Endometrium (tissue), 2 donors: Measurements from ENCODE around the gene ADGRA1.

Source experiments
- FAIRE-seq: peaks from 2 replicates; lab custom pipeline; 2012; peaks lifted over from hg19 to GRCh38; lab: Jason Lieb, UNC
- donor health status: control.
- donor health status: control.

The ADGRA1 gene

GRCh38 chr10:133056001-133056400 lies 31.7 kb upstream of the ADGRA1 start:
- no peak for FAIRE-seq

- FAIRE-seq = no peak
Observed at GRCh38 chr10:133056651-133057178, 31.0 kb upstream of the ADGRA1 start.

- no peak for FAIRE-seq
Observed at GRCh38 chr10:133058331-133059092, 29.2 kb upstream of the ADGRA1 start.

- no peak for FAIRE-seq
Observed at GRCh38 chr10:133059093-133059470, 28.6 kb upstream of the ADGRA1 start.

- FAIRE-seq = no peak
Observed at GRCh38 chr10:133059571-133059970, 28.2 kb upstream of the ADGRA1 start.

GRCh38 chr10:133060022-133060421 lies 27.7 kb upstream of the ADGRA1 start:
- no peak for FAIRE-seq

GRCh38 chr10:133060466-133060865 lies 27.3 kb upstream of the ADGRA1 start:
- no peak for FAIRE-seq

- FAIRE-seq = no peak
Observed at GRCh38 chr10:133060881-133061280, 26.8 kb upstream of the ADGRA1 start.

- FAIRE-seq = no peak
Observed at GRCh38 chr10:133061296-133062038, 26.3 kb upstream of the ADGRA1 start.

GRCh38 chr10:133062085-133062484 lies 25.6 kb upstream of the ADGRA1 start:
- FAIRE-seq = no peak

- FAIRE-seq = no peak
Observed at GRCh38 chr10:133062635-133063034, 25.1 kb upstream of the ADGRA1 start.

- no peak for FAIRE-seq
Observed at GRCh38 chr10:133067149-133068105, 20.3 kb upstream of the ADGRA1 start.

- no peak for FAIRE-seq
Observed at GRCh38 chr10:133068111-133069032, 19.4 kb upstream of the ADGRA1 start.

- FAIRE-seq = no peak
Observed at GRCh38 chr10:133069033-133069525, 18.6 kb upstream of the ADGRA1 start.

- no peak for FAIRE-seq
Observed at GRCh38 chr10:133070405-133070804, 17.3 kb upstream of the ADGRA1 start.

GRCh38 chr10:133070810-133071209 lies 16.9 kb upstream of the ADGRA1 start:
- FAIRE-seq = no peak

GRCh38 chr10:133071733-133072132 lies 16.0 kb upstream of the ADGRA1 start:
- FAIRE-seq = no peak

GRCh38 chr10:133072196-133072595 lies 15.5 kb upstream of the ADGRA1 start:
- no peak for FAIRE-seq

GRCh38 chr10:133072720-133073390 lies 14.9 kb upstream of the ADGRA1 start:
- no peak for FAIRE-seq
